Middle frontal gyrus (tissue), 1 donor: ENCODE measurements around the gene CALML6.
"Not testable (repeated sequence)": the region's sequence is repeated elsewhere in the genome, so short reads cannot be mapped to it uniquely, and the experiment has no call there.

ENCODE experiments used
- DNase-seq: peaks from one replicate; pipeline ENCODE4 v3.0.0-alpha.2; 2015; ENCODE audit warnings: low spot score; ENCODE audit errors: extremely low spot score

CALML6 gene, protein sequence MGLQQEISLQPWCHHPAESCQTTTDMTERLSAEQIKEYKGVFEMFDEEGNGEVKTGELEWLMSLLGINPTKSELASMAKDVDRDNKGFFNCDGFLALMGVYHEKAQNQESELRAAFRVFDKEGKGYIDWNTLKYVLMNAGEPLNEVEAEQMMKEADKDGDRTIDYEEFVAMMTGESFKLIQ

GRCh38 chr1:1914971-1915692, at the start of gene CALML6:
TSS of gene CALML6 (plus strand) at chr1:1915260. CDS start at chr1:1915281, 21 bp downstream.
- no peak for DNase-seq

DNA sequence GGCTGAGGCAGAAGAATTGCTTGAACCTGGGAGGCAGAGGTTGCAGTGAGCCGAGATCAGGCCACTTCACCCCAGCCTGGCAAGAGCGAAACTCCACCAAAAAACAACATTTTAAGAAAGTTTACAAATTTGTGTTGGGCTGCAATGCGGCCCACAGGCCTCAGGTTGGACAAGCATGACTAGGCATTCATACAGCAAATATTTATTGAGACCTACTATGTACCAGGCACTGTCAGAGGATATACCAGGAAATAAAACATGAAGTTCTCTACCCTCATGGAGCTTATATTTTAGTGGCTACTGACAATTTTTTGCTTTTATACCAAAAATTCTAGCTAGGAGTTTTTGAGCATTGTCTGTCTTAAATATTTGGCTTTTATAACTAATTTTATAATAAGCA, 47.9 kb upstream of the CALML6 start:
- DNase-seq, result no peak

GRCh38 chr1:1869469-1869868, 45.6 kb upstream of the CALML6 start:
- no peak for DNase-seq

- no peak for DNase-seq
Measured at GRCh38 chr1:1872329-1872994, 42.6 kb upstream of the CALML6 start.

DNA sequence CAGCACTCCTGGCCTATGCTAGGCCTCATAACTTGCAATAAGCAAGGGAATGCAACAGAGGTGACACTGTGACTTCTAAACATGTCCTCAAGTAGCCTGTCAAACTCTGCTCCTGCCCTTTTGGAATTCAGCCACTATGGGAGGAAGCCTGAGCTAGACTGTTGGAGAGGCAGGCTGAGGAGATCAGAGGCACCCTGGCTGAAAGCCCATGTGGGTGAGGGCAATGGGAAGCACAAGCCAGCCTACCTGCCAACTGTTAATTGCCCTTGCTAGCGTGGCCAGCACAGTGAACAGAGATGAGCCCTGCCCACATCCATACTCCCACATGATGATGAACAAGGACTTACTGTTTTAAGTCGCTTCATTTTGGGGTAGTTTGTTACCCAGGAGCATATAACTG, 41.9 kb upstream of the CALML6 start:
- DNase-seq, result no peak

GRCh38 chr1:1874901-1875300, 40.2 kb upstream of the CALML6 start:
- DNase-seq, result no peak

DNA sequence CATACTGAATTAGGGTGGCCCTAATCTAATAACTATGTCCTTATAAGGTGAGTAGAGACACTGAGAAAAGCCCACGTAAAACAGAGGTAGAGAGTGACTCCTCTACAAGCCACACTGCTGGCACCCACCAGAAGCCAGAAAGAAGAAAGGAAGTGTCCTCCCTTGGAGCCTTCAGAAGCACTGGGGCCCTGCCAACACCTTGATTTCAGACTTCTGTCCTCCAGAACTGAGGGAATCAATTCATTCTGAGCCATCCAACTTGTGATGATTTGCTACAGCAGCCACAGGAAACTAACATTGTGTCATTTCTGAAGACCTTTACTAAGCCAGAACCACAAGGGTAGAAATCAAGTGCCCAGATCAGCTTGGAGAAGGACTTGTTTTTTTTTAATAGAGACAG, 39.1 kb upstream of the CALML6 start:
- DNase-seq, result no peak

DNA sequence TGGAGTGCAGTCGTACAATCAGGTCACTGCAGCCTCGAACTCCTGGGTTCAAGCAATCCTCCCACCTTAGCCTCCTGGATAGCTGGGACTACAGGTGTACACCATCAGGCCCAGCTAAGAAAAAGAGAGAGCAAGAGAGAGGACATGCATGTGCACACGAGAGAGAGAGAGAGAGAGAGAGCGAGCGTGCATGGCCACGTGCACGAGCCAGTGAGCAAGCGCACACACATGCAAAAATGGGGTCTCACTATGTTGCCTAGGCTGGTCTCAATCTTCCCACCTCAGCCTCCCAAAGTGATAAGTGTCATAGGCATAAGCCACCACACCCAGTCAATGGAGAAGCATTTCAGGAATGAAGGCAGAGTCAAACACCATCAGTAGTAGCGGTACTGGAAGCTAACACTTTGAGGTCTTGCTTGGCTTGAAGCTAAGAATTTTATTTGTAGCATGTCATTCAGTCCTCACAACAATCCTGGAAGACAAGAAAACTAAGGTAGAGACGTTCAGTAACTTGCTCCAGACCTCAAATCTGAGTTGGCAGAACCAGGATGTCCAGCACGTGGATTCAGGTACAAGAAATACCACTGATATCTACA, 38.6 kb upstream of the CALML6 start:
- DNase-seq, result no peak

- DNase-seq, result no peak
Measured at GRCh38 chr1:1877865-1878436, 37.1 kb upstream of the CALML6 start.

GRCh38 chr1:1879942-1880341, 35.1 kb upstream of the CALML6 start:
- DNase-seq, result no peak

- no peak for DNase-seq
Measured at GRCh38 chr1:1880617-1881312, 34.3 kb upstream of the CALML6 start.

GRCh38 chr1:1881727-1882126, 33.3 kb upstream of the CALML6 start:
- DNase-seq, result no peak

DNA sequence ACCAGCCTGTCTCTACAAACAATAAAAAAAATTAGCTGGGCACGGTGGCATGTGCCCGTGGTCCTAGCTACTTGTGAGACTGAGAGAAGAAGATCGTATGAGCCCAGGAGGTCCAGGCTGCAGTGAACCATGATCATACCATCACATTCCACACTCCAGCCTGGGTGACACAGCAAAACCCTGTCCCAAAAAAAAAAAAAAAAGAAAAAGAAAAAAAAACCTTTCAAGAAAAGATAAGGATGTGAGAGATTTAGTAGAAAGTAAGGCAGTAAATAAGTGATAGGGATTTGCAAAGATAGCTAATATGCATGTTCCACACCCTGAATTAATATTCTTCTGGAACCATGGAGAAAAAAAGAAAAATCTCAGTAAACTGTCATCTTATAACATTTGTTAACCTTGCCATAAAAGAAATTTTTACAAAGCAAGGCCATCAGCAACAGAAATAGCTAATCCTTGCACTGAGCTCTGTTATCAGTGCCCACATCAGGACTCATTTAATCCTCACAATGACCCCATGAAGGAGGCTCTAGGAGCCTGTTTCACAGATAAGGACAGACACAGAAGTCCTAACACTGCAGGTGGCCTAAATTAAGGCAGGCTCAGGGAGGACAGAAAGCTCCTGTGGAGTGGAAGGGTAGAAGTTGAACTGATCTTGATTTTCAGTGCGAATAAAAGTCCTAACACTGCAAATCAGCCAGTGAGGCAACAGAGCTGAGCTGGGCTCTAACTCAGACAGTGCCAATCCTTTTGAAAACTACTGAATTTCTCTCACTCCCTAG, 31.8 kb upstream of the CALML6 start:
- DNase-seq, result no peak

DNA sequence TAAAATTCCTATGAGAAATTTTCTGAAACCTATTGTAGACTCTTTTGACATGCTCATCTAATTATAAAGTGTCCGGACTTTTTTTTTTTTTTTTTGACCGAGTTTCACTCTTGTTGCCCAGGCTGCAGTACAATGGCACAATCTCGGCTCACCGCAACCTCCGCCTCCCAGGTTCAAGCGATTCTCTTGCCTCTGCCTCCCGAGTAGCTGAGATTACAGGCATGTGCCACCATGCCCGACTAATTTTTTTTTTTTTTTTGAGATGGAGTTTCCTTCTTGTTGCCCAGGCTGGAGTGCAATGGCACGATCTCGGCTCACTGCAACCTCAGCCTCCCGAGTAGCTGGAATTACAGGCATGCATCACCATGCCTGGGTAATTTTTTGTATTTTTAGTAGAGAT, 31.2 kb upstream of the CALML6 start:
- DNase-seq, result not testable (repeated sequence)

GRCh38 chr1:1889090-1889750, 25.8 kb upstream of the CALML6 start:
- no peak for DNase-seq

GRCh38 chr1:1889847-1890505, 25.1 kb upstream of the CALML6 start:
- no peak for DNase-seq

DNA sequence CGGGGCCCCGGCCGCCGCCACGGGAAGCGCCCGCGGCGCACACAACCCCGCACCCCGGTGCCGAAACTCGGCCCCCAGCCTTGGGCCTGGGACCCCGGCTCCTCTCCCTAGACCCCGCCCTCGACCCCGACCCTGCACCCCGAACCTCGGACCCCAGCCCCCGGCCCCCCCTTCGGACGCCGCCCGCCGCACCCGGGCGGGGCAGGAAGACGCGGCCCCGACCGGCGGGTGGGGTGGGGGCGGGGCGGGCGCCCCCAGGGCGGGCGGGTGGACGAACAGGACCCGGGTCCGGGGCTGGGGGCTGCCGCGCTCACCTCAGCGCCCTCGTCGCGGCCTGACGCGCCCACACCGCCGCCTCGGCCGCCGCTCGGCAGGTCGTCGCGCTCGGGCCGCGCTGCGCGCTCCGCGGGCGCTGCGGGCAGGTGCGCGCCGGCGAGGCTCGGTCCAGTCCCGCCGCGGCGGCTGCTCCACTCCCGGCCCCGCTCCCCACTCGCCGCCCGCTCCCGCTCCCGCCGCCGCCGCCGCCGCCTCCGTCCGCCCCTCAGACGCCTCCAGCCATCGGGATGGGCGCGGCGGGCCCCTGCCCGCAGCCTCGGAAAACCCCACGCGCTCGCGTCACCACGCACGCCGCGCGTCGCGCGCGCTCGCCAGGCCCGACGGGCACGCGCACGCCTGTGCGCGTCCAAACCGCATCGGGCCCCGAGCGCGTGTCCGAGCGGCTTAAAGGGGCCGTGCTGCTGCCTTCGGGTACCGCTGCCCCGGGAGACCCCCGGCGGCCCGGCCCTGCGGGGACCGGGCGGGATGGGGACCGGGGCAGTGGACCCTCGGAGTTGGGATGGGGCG, 24.3 kb upstream of the CALML6 start, which contains the start of gene GNB1:
Gene GNB1 (minus strand): TSS at position 582 of the 843 bp plus-strand sequence. CDS start 65,634 bp downstream, outside the sequence.
- DNase-seq, result peak; percentile 85

DNA sequence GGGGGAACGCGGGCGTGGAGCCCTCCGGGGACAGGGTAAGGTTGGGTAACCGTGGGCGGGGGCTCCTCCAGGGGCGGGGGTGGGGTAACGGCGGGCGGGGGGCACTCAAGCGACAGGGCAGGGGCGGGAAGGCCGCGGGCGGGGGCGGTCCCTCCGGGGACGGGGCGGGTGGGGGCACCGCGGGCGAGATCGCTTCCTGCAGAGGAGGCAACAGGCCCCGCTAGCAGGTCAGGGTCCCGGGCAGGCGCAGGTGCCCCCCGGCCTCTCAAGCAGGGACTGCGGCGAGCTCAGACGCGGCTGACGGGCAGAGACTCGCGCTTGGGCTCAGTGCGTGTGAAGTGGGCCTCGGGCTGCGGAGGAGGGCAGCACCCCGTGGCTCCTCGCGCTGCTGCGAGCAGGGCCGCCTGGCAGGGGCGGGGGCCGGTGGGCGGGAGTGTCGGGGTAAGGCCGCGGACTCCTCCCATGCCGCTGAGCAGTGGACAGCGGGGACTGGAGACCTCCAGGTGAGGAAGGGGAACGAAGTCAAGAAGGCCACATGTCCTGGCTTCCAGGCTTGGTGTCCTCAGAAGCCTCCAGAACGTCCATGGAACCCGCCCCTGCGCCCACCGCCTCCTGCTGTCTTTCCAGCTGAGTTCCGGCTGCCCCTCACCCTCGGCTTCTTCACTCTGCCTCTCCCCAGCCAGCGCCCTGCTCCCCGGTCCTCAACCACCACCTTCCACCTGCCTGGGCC, 23.5 kb upstream of the CALML6 start:
- no peak for DNase-seq
